ENCODE measurements around the gene CD300LD. TPM values are rescaled to one million over a fixed set of nuclear protein-coding genes. Genes with fewer than 3 reads are reported as not detected.

CD300LD gene
- total and polyA plus RNA-seq, 2 experiments from 2014 or later: not detected

DNA sequence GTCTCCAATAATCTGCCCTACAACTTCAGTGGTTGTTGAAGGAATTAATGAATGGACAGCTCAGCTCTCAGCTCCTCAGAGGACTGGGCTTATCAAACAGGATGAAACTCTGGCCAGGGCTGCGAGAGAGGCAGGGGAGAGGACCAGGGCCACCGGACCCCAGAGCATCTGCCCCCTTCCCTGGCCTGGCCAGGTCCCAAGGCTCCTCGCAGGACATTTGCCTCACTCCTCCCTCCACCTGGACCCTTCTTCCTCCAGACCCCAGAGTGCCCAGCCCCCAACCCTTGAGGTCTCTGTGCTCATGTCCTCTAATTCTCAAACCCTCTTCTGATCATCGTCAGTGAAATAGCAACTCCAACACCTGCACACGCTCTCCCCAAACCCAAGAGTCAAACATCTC, 49.9 kb downstream of the CD300LD start:
- TF ChIP-seq, protein P1, sequence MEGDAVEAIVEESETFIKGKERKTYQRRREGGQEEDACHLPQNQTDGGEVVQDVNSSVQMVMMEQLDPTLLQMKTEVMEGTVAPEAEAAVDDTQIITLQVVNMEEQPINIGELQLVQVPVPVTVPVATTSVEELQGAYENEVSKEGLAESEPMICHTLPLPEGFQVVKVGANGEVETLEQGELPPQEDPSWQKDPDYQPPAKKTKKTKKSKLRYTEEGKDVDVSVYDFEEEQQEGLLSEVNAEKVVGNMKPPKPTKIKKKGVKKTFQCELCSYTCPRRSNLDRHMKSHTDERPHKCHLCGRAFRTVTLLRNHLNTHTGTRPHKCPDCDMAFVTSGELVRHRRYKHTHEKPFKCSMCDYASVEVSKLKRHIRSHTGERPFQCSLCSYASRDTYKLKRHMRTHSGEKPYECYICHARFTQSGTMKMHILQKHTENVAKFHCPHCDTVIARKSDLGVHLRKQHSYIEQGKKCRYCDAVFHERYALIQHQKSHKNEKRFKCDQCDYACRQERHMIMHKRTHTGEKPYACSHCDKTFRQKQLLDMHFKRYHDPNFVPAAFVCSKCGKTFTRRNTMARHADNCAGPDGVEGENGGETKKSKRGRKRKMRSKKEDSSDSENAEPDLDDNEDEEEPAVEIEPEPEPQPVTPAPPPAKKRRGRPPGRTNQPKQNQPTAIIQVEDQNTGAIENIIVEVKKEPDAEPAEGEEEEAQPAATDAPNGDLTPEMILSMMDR (IDR thresholded peaks at IDR 0.05; ENCODE audit: low read depth, low read length): no peak
- H3K27me3 ChIP-seq: peaks cover 10% of the 10 kb centered on the region
- DNase-seq (ENCODE audit: low read depth in 1 of 2, low spot score in 1 of 2): no peak

DNA sequence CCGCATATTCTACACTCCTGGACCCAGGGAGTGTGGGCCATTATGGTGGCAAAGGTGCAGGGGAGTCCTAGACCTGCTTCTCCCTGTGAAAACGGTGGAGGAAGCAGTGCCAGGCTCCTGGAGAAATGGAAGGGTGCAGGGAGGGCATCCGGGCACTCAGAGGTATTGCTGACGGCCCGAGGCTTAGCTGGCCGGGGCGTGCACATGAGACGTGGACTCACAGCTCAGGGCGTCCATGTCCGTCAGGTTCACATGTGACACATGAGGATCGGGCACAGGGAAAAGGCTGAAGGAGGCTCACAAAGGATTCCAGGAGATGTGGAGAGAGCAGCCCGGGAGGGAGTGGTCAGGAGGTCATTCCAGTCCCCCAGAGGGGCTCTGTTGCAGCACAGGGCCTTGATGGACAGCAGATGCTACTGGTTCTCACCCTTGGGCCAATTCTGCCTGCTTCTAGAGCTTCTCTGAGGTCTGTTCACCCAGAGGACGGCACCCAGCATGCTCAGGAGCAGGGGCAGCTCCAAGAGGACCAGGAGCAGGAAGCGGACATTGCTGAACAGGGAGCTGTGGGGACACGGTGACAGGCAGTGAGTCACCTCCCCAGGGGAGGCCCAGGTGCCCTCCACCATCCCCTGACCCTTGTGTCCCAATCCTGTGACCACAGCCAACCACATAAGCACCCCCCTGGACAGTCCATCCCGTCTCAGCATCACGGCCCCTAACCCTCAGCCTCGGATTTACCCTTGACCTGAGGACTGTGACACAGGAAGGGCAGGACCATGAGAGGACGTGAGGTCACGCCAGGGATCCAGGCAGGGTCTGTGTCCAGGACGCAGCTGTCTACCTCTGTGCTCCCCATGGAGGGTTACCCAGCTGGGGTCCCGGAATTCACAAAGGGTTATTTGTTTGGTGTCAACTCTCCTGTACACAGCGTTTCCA, 50.6 kb downstream of the CD300LD start:
- Histone ChIP-seq H3K9me3 (ENCODE audit: low read depth) (no peaks in the 10 kb centered on the region), H3K27me3 (peaks cover 14% of the 10 kb centered on the region), H3K4me1 (ENCODE audit: low read depth) (no peaks in the 10 kb centered on the region), H3K4me3 (no peak overlapping the region), H3K27ac (no peak overlapping the region), H3K36me3 (no peaks in the 10 kb centered on the region)
- TF ChIP-seq, protein P1 (IDR thresholded peaks at IDR 0.05; ENCODE audit: low read depth, low read length): no peak
- no peak for DNase-seq (ENCODE audit: low read depth in 1 of 2, low spot score in 1 of 2)

More for the DNA sequence above, 49.9 kb downstream of the CD300LD start:
- no peak overlapping the region for H3K27ac ChIP-seq
- H3K9me3 ChIP-seq (ENCODE audit: low read depth): no peaks in the 10 kb centered on the region
- no peaks in the 10 kb centered on the region for H3K36me3 ChIP-seq
- H3K4me3 ChIP-seq: no peak overlapping the region
- no peaks in the 10 kb centered on the region for H3K4me1 ChIP-seq (ENCODE audit: low read depth)

DNA sequence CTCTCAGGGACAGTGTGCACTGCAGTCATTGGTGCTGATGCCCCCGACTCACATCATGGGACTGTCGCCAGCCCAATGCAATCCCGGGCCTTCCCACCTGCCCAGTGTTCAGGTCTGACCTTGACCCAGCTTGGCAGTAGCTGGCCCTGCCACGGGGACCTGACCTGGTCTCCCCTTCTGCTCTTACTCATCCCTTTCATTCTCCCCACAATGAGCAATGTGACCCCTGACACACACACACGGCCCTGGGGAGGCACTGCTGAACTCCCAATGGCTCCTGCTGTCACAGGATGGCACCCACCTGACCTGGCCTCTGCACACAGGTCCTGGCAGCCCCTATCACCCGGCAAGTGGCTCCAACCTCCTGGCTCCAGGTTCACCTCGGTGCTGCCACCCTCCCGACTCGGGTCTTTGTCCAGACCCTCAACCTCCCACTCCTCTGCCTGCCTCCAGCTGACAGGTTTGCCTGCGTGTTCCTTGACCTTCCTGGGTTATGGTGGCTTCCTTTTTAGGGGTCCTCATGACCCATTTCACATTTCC, 52.7 kb downstream of the CD300LD start:
- Histone ChIP-seq H3K9me3 (ENCODE audit: low read depth) (no peaks in the 10 kb centered on the region), H3K27ac (no peak overlapping the region), H3K36me3 (no peaks in the 10 kb centered on the region), H3K4me1 (ENCODE audit: low read depth) (no peaks in the 10 kb centered on the region), H3K4me3 (no peak overlapping the region), H3K27me3 (peaks cover 14% of the 10 kb centered on the region)
- TF ChIP-seq, protein P1 (IDR thresholded peaks at IDR 0.05; ENCODE audit: low read depth, low read length): no peak
- no peak for DNase-seq (ENCODE audit: low read depth in 1 of 2, low spot score in 1 of 2)

DNA sequence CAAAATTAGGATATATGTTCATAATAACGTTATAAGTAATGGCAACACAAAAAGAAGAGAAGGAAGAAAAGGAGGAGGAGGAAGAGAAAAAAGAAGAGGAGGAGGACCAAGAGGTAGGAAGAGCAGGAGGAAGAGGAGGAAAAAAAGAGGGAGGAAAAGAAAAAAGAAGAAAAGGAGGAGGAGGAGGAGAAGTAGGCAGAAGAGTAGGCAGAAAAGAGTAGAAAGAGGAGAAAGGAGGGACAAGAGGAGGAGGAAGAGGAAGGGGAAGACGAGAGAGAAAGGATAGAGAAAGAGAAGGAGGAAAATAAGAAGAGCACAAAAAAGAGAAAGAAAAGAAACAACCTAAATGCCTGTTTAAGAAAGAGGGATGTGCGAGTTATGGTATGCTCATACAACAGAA, 55.2 kb downstream of the CD300LD start:
- no peak for DNase-seq (ENCODE audit: low read depth in 1 of 2, low spot score in 1 of 2)
- TF ChIP-seq, protein P1 (IDR thresholded peaks at IDR 0.05; ENCODE audit: low read depth, low read length): no peak
- Histone ChIP-seq H3K4me1 (ENCODE audit: low read depth) (no peaks in the 10 kb centered on the region), H3K36me3 (no peaks in the 10 kb centered on the region), H3K4me3 (no peak overlapping the region), H3K9me3 (ENCODE audit: low read depth) (no peaks in the 10 kb centered on the region), H3K27me3 (peaks cover 14% of the 10 kb centered on the region), H3K27ac (no peak overlapping the region)

DNA sequence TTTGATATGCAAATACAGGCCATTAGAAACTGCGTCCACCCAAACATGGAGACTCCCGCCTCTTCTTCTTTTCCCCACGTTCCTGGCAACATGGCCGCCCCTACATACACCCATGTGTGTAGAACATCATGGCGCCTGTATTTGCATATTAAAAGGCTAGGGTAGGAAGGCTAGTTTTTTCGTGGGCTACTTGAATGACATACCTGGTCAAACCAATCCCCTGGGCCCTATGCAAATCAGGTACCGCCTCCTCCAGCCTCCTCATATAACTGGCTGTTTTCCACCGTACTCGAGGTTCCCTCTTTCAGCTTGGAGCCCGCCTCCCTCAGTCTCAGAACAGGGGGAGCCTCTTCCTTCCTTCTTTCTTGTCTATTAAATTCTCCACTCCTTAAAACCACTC, 60.0 kb downstream of the CD300LD start:
- DNase-seq (ENCODE audit: low read depth in 1 of 2, low spot score in 1 of 2): no peak
- TF ChIP-seq, protein P1 (IDR thresholded peaks at IDR 0.05; ENCODE audit: low read depth, low read length): no peak

More for the DNA sequence above, 60.0 kb downstream of the CD300LD start:
- peaks cover 3% of the 10 kb centered on the region for H3K27me3 ChIP-seq
- H3K36me3 ChIP-seq: no peaks in the 10 kb centered on the region
- no peak overlapping the region for H3K4me3 ChIP-seq
- no peak overlapping the region for H3K27ac ChIP-seq
- H3K9me3 ChIP-seq (ENCODE audit: low read depth): no peaks in the 10 kb centered on the region
- no peaks in the 10 kb centered on the region for H3K4me1 ChIP-seq (ENCODE audit: low read depth)
